ENCODE measurements around the gene CD79B.
"Not testable (repeated sequence)": the region's sequence is repeated elsewhere in the genome, so short reads cannot be mapped to it uniquely, and the experiment has no call there.

Gene CD79B

DNA sequence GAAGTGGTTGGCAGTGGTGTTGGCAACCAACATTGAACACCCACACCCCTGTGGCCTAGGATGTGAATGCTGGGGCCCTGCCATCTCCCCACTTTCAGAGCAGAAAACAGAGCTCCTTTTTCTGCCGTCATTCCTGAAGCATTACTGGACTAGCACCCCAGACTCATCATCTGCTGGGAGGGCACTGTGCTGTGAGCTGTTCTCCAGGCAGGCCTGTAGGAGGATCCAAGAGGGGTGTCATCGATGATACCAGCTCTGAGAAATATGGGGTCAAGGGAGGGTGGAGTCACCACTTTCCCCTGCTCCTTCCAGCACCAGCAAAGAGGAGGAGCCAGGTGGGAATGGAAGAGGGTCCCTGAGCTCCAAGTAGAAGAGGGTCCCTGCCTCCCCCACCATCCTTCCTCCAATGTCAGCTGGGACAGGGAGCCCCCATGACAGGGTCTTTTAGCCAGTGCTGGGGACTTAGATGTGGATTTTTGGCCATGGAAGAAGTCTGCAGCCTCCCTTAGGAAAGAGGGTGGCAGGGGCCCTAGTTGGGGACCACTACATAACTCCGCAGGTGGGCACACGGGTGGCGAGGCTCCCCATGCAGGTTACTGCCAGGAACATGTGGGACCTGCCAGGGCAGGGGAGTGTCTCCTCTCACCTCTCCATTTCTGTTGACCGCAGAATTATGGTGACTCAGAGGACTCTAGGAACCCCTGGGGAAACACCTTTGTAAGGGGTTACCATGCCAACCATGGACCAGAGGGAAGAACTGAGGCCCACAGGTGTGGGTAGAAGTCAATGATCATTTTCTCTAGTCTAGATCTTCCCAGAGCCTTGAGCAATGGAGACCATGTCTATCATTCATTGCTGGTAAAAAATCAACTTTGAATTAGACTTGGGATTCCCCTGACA is 33.0 kb downstream of the CD79B start:
- not testable (repeated sequence) for H3K4me3 ChIP-seq (ENCODE audit: low read depth in 1 of 5, low read length in 5 of 5); H3K9me3 ChIP-seq (ENCODE audit: control insufficient read depth in 5 of 5, low read length in 5 of 5); H3K4me1 ChIP-seq (ENCODE audit: control insufficient read depth in 5 of 5, insufficient read depth in 5 of 5, low read length in 5 of 5); H3K9ac ChIP-seq (ENCODE audit: low read length in 5 of 5); H3K36me3 ChIP-seq (ENCODE audit: control insufficient read depth in 5 of 5, insufficient read depth in 5 of 5, low read length in 5 of 5); H3K27ac ChIP-seq (ENCODE audit: low read depth, low read length); H3K27me3 ChIP-seq (ENCODE audit: control insufficient read depth in 5 of 5, insufficient read depth in 4 of 5, low read length in 5 of 5)

DNA sequence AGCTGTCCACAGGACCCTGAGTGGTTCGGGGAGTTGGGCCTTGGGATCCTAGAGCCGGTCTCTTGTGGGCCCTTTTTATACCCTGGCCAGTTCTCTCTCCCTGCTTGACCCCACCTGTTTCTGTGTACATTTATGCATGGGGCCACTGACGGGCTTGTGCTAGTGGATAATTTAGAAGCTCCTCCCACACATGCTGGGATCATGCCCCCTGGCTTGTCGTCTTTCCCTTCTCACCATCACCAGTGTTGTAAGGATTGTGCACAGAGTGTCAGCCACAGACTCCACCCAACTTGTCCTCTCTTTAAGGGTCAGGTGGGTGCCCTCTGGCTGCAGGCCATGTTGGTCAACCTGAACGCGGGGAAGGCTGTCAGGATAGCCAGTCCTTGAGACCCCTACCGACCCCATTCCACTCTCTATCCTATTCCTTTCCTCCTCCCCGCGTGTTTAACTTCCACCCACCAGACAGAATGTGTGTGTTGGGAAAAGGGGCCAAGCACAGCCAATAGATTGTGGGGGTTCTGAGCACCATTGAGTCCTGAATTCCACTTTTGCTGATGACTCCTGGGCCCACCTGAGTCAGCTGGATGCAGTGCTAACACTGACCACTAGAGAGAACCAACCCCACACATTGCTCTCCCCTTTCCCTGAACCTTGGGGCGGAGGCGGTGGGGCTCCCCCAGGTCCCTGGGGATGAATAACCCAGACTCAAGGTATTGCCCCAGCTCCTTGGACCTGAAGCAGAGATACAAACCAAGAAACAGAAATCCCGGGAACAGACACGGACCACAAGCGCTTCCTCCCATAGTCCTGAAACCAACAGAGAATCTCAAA is 35.4 kb downstream of the CD79B start, which contains the start of gene CSH1:
TSS of gene CSH1 (minus strand) at position 51 of the 831 bp plus-strand sequence. CDS start 63 bp downstream, outside the sequence.
- not testable (repeated sequence) for H3K36me3 ChIP-seq (ENCODE audit: control insufficient read depth in 5 of 5, insufficient read depth in 5 of 5, low read length in 5 of 5)

DNA sequence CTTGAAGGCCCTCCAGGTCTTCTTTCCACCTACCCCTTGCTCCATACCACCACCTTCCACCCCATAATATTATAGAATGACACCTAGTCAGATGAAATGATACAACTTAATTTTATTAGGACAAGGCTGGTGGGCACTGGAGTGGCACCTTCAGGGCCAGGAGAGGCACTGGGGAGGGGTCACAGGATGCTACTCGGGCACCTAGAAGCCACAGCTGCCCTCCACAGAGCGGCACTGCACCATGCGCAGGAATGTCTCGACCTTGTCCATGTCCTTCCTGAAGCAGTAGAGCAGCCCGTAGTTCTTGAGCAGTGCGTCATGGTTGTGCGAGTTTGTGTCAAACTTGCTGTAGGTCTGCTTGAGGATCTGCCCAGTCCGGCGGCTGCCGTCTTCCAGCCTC is 37.3 kb downstream of the CD79B start:
- H3K27ac ChIP-seq (ENCODE audit: low read depth, low read length); H3K36me3 ChIP-seq (ENCODE audit: control insufficient read depth in 5 of 5, insufficient read depth in 5 of 5, low read length in 5 of 5); H3K4me3 ChIP-seq (ENCODE audit: low read depth in 1 of 5, low read length in 5 of 5); H3K9ac ChIP-seq (ENCODE audit: low read length in 5 of 5); H3K27me3 ChIP-seq (ENCODE audit: control insufficient read depth in 5 of 5, insufficient read depth in 4 of 5, low read length in 5 of 5); H3K9me3 ChIP-seq (ENCODE audit: control insufficient read depth in 5 of 5, low read length in 5 of 5); H3K4me1 ChIP-seq (ENCODE audit: control insufficient read depth in 5 of 5, insufficient read depth in 5 of 5, low read length in 5 of 5): not testable (repeated sequence)

More for the DNA sequence above, 35.4 kb downstream of the CD79B start, which contains the start of gene CSH1:
- not testable (repeated sequence) for H3K9ac ChIP-seq (ENCODE audit: low read length in 5 of 5); H3K4me1 ChIP-seq (ENCODE audit: control insufficient read depth in 5 of 5, insufficient read depth in 5 of 5, low read length in 5 of 5); H3K4me3 ChIP-seq (ENCODE audit: low read depth in 1 of 5, low read length in 5 of 5); H3K27me3 ChIP-seq (ENCODE audit: control insufficient read depth in 5 of 5, insufficient read depth in 4 of 5, low read length in 5 of 5); H3K27ac ChIP-seq (ENCODE audit: low read depth, low read length); H3K9me3 ChIP-seq (ENCODE audit: control insufficient read depth in 5 of 5, low read length in 5 of 5)

DNA sequence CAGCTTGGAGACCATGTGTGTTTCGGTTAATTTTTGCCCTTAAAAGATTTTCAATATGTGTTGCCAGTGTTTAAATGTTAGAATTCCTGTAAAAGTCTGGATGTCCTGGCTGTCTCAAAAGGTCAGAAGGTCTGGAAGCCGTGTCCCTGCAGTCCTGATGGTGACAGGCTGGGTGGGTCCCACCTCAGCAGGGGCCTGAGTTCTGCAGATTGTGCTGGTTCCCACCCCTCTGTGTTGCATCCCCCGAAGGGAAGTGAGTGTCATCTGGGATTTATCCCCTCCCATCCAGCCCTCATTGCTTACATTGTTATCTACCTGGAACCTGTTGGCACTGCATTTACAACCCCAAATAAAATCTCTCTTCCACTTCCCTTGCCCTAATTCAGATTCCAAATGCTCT is 38.1 kb downstream of the CD79B start:
- not testable (repeated sequence) for H3K4me3 ChIP-seq (ENCODE audit: low read depth in 1 of 5, low read length in 5 of 5); H3K9me3 ChIP-seq (ENCODE audit: control insufficient read depth in 5 of 5, low read length in 5 of 5); H3K36me3 ChIP-seq (ENCODE audit: control insufficient read depth in 5 of 5, insufficient read depth in 5 of 5, low read length in 5 of 5); H3K27ac ChIP-seq (ENCODE audit: low read depth, low read length); H3K4me1 ChIP-seq (ENCODE audit: control insufficient read depth in 5 of 5, insufficient read depth in 5 of 5, low read length in 5 of 5); H3K27me3 ChIP-seq (ENCODE audit: control insufficient read depth in 5 of 5, insufficient read depth in 4 of 5, low read length in 5 of 5); H3K9ac ChIP-seq (ENCODE audit: low read length in 5 of 5)

DNA sequence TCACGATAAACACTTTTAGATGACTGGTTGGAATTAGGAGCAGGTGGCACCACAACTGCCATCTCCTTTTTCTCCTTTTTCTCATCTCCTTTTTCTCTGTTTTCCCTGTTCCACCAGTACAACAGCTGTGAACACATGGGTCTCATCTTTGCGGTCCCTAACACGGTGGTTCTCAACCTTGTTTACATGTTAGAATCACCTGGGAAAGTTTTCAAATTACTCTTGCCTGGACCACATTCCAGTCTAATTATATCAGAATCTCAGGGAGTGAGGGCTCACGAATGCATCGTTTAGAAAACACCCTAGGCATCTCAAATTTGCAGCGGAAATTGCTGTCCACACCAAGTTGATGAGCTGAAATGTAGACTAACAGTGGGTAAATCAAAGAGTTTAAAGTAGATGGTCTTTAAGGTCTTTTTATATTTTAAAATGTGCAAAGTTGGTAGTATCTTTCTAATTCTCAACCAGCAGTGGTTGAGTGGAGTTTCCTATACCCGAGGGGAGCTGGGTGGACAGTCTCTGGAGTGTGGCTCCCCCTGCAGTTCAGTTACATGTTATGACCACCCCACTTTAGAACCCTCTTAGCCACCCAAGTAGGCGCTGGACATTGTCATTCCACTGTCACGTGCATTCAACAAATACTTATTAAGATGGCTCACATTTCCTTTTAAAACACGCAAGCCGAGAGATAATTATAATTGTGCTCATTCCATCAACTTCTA is 39.7 kb downstream of the CD79B start:
- H3K27ac ChIP-seq (ENCODE audit: low read depth, low read length); H3K9ac ChIP-seq (ENCODE audit: low read length in 5 of 5); H3K4me1 ChIP-seq (ENCODE audit: control insufficient read depth in 5 of 5, insufficient read depth in 5 of 5, low read length in 5 of 5); H3K4me3 ChIP-seq (ENCODE audit: low read depth in 1 of 5, low read length in 5 of 5); H3K36me3 ChIP-seq (ENCODE audit: control insufficient read depth in 5 of 5, insufficient read depth in 5 of 5, low read length in 5 of 5); H3K9me3 ChIP-seq (ENCODE audit: control insufficient read depth in 5 of 5, low read length in 5 of 5); H3K27me3 ChIP-seq (ENCODE audit: control insufficient read depth in 5 of 5, insufficient read depth in 4 of 5, low read length in 5 of 5): not testable (repeated sequence)

DNA sequence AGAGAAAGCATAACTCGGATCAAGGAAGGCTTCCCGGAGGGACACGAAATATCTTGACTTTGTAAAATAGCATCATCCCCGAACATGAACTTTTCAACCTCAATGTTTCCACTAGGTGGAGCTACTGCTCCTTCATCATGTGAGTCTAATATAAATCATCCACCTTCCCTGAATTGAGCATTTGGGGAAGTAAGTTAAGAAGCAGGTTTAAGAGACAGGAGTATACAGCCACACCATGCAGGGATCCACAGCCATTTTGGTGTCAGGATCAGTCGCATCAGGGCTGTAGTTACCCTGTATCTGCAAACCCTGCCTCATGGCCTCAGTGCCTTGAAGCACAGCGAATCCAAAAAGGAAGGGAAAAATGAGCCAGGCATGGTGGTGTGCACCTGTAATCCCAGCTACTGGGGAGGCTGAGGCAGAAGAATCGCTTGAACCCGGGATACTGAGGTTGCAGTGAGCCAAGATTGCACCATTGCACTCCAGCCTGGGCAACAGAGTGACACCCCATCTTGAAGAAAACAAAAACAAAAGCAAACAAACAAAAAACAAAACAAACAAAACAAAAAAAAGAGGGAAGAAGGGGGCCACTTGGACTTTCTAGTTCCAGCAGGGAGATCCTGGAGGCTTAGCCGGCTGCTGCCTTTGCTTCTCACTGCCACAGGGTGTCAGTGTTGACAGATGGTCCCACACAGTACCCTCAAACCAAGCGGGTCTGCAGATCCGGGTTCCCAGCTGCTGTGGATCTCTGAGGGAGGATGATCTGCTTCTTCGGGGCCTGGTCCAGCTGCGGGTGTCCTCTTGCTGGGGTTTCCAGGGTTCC is 42.9 kb downstream of the CD79B start:
- not testable (repeated sequence) for H3K9me3 ChIP-seq (ENCODE audit: control insufficient read depth in 5 of 5, low read length in 5 of 5); H3K4me3 ChIP-seq (ENCODE audit: low read depth in 1 of 5, low read length in 5 of 5); H3K27ac ChIP-seq (ENCODE audit: low read depth, low read length); H3K27me3 ChIP-seq (ENCODE audit: control insufficient read depth in 5 of 5, insufficient read depth in 4 of 5, low read length in 5 of 5); H3K9ac ChIP-seq (ENCODE audit: low read length in 5 of 5); H3K4me1 ChIP-seq (ENCODE audit: control insufficient read depth in 5 of 5, insufficient read depth in 5 of 5, low read length in 5 of 5); H3K36me3 ChIP-seq (ENCODE audit: control insufficient read depth in 5 of 5, insufficient read depth in 5 of 5, low read length in 5 of 5)

DNA sequence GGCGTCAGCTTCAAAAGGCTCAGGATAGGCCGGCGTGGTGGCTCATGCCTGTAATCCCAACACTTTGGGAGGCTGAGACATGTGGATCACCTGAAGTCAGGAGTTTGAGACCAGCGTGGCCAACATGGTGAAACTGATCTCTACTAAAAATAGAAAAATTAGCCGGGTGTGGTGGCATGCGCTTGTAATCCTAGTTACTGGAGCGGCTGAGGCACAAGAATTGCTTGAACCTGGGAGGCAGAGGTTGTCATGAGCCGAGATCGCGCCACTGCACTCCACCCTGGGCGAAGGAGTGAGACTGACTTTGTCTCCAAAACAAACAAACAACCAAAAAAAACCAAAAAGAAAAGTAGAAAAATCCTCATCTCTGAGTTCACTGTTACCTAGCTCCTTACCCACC is 47.0 kb downstream of the CD79B start:
- not testable (repeated sequence) for H3K36me3 ChIP-seq (ENCODE audit: control insufficient read depth in 5 of 5, insufficient read depth in 5 of 5, low read length in 5 of 5); H3K27me3 ChIP-seq (ENCODE audit: control insufficient read depth in 5 of 5, insufficient read depth in 4 of 5, low read length in 5 of 5); H3K9ac ChIP-seq (ENCODE audit: low read length in 5 of 5); H3K4me3 ChIP-seq (ENCODE audit: low read depth in 1 of 5, low read length in 5 of 5); H3K9me3 ChIP-seq (ENCODE audit: control insufficient read depth in 5 of 5, low read length in 5 of 5); H3K27ac ChIP-seq (ENCODE audit: low read depth, low read length); H3K4me1 ChIP-seq (ENCODE audit: control insufficient read depth in 5 of 5, insufficient read depth in 5 of 5, low read length in 5 of 5)

DNA sequence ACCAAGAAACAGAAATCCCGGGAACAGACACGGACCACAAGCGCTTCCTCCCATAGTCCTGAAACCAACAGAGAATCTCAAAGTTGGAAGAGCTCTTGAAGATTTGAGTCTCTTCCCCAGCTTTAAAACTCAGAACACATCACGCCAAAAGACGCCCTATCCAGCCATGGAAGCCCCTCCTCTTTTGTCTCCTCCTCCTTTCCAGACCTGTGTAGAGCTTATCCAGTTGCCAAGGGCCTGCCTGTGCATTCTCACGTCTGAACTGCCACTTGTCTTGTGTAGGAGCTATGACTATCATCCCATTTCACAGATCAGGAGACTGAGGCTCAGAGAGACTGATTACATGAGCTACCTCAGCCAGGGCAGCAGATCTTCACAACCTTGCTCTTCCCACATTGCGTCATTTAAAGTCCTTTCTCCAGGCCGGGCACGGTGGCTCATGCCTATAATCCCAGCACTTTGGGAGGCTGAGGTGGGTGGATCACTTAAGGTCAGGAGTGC is 49.5 kb downstream of the CD79B start:
- H3K9me3 ChIP-seq (ENCODE audit: control insufficient read depth in 5 of 5, low read length in 5 of 5); H3K4me1 ChIP-seq (ENCODE audit: control insufficient read depth in 5 of 5, insufficient read depth in 5 of 5, low read length in 5 of 5); H3K27me3 ChIP-seq (ENCODE audit: control insufficient read depth in 5 of 5, insufficient read depth in 4 of 5, low read length in 5 of 5); H3K4me3 ChIP-seq (ENCODE audit: low read depth in 1 of 5, low read length in 5 of 5); H3K36me3 ChIP-seq (ENCODE audit: control insufficient read depth in 5 of 5, insufficient read depth in 5 of 5, low read length in 5 of 5); H3K9ac ChIP-seq (ENCODE audit: low read length in 5 of 5); H3K27ac ChIP-seq (ENCODE audit: low read depth, low read length): not testable (repeated sequence)

DNA sequence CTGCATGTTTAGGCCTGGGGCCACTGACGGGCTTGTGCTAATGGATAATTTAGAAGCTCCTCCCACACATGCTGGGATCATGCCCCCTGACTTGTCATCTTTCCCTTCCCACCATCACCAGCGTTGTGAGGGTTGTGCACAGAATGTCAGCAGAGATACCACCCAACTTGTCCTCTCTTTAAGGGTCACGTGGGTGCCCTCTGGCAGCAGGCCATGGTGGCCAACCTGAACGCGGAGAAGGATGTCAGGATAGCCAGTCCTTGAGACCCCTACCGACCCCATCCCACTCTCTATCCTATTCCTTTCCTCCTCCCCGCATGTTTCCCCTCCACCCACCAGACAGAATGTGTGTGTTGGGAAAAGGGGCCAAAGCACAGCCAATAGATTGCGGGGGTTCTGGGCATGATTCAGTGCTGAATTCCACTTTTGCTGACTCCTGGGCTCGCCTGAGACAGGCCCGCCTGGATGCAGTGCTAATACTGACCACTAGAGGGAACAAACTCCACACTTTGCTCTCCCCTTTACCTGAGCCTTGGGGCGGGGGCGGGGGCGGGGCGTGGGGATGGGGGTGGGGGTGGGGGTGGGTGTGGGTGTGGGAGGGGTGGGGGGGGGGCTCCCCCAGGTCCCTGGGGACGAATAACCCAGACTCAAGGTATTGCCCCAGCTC is 50.1 kb downstream of the CD79B start, which contains the start of gene GH2:
TSS of gene GH2 (minus strand) at position 10 of the 667 bp plus-strand sequence. CDS start 143 bp downstream, outside the sequence.
- H3K27ac ChIP-seq (ENCODE audit: low read depth, low read length), result no peak within 1 kb of the TSS
- H3K4me1 ChIP-seq (ENCODE audit: control insufficient read depth in 5 of 5, insufficient read depth in 5 of 5, low read length in 5 of 5), result peaks cover 0 to 6% (median 0%) of the 10 kb centered on the region in 5 donors
- H3K4me3 ChIP-seq (ENCODE audit: low read depth in 1 of 5, low read length in 5 of 5), result no peak within 1 kb of the TSS
- H3K27me3 ChIP-seq (ENCODE audit: control insufficient read depth in 5 of 5, insufficient read depth in 4 of 5, low read length in 5 of 5), result peaks cover 0 to 2% (median 0%) of the 10 kb centered on the region in 5 donors
- no peaks in the 10 kb centered on the region for H3K9me3 ChIP-seq (ENCODE audit: control insufficient read depth in 5 of 5, low read length in 5 of 5)
- no peak within 1 kb of the TSS for H3K9ac ChIP-seq (ENCODE audit: low read length in 5 of 5)
- no peaks in the 10 kb centered on the region for H3K36me3 ChIP-seq (ENCODE audit: control insufficient read depth in 5 of 5, insufficient read depth in 5 of 5, low read length in 5 of 5)
